Tibial artery (tissue), 4 donors: ENCODE data around the gene BHLHE23.

Source experiments
- DNase-seq, 2 donors: peaks; one replicate each; pipeline ENCODE4 v3.0.0-alpha.2; 2019
- H3K27ac ChIP-seq, 2 donors: fragments of 200-600 bp; sonication (generic) in 1 of 2; 1 replicate in 1 of 2; 2 replicates in 1 of 2; pipeline ENCODE4 v1.5.1; 2018 to 2019; ENCODE audit warnings: mild to moderate bottlenecking in 1 of 2
- H3K27me3 ChIP-seq, 2 donors: fragments of 200-600 bp; sonication (generic) in 1 of 2; one replicate each; pipeline versions ENCODE4 v1.5.1 to v1.6.0; 2016 to 2019
- H3K36me3 ChIP-seq, 3 donors: fragments of 200-600 bp; sonication (generic) in 2 of 3; one replicate each; pipeline ENCODE4 v1.5.1; 2016 to 2019; ENCODE audit warnings: mild to moderate bottlenecking in 2 of 3
- H3K4me1 ChIP-seq, 4 donors: fragments of 200-600 bp; sonication (generic) in 2 of 4; 1 replicate in 3 of 4; 2 replicates in 1 of 4; pipeline ENCODE4 v1.5.1; 2016 to 2019
- H3K4me3 ChIP-seq, 2 donors: fragments of 200-600 bp; sonication (generic) in 1 of 2; 1 replicate in 1 of 2; 2 replicates in 1 of 2; pipeline ENCODE4 v1.5.1; 2018 to 2019; ENCODE audit warnings: mild to moderate bottlenecking in 2 of 2
- H3K9me3 ChIP-seq, 3 donors: fragments of 200-600 bp; sonication (generic) in 1 of 3; one replicate each; pipeline ENCODE4 v1.5.1; 2016 to 2019
- CTCF ChIP-seq, 2 experiments: fragments of 200-600 bp in 1 of 2; fragments of 450-650 bp in 1 of 2; IDR thresholded peaks; one replicate each; pipeline ENCODE4 v1.5.1; 2017 to 2019; ENCODE audit warnings: antibody characterized with exemption in 2 of 2, mild to moderate bottlenecking in 1 of 2, moderate library complexity in 1 of 2
- intact Hi-C: fragments of 100-400 bp; cut with DNase I; formaldehyde crosslinking; loops from one replicate; pipeline ENCODE4 v1.15.0; 2023; ENCODE audit warnings: low total_unique reads

BHLHE23 gene

GRCh38 chr20:62963614-62964397, 43.0 kb downstream of the BHLHE23 start:
- intact Hi-C loops, result no loop called here
- no peak for TF ChIP-seq CTCF (IDR thresholded peaks at IDR 0.05)
- Histone ChIP-seq H3K27ac (no peak overlapping the region), H3K36me3 (peaks cover 0 to 19% (median 7%) of the 10 kb centered on the region in 3 donors), H3K4me3 (no peak overlapping the region), H3K9me3 (no peaks in the 10 kb centered on the region), H3K27me3 (no peaks in the 10 kb centered on the region), H3K4me1 (no peaks in the 10 kb centered on the region)
- no peak for DNase-seq

- H3K27ac ChIP-seq, result no peak overlapping the region
- intact Hi-C loops, result no loop called here
- H3K27me3 ChIP-seq, result no peaks in the 10 kb centered on the region
- TF ChIP-seq CTCF (IDR thresholded peaks at IDR 0.05), result no peak
- H3K4me3 ChIP-seq, result no peak overlapping the region
- peaks cover 0 to 19% (median 7%) of the 10 kb centered on the region in 3 donors for H3K36me3 ChIP-seq
- H3K9me3 ChIP-seq, result no peaks in the 10 kb centered on the region
- no peaks in the 10 kb centered on the region for H3K4me1 ChIP-seq
- no peak for DNase-seq
These were observed 43.7 kb downstream of the BHLHE23 start for GRCh38 chr20:62962891-62963613.

GRCh38 chr20:62962221-62962879, 44.4 kb downstream of the BHLHE23 start:
- intact Hi-C loops, result no loop called here
- TF ChIP-seq CTCF (IDR thresholded peaks at IDR 0.05), result no peak
- Histone ChIP-seq H3K9me3 (no peaks in the 10 kb centered on the region), H3K36me3 (peaks cover 0 to 19% (median 7%) of the 10 kb centered on the region in 3 donors), H3K27ac (no peak overlapping the region), H3K27me3 (no peaks in the 10 kb centered on the region), H3K4me3 (no peak overlapping the region), H3K4me1 (no peaks in the 10 kb centered on the region)
- no peak for DNase-seq

GRCh38 chr20:62961799-62962198, 45.0 kb downstream of the BHLHE23 start:
- no peaks in the 10 kb centered on the region for H3K27me3 ChIP-seq
- intact Hi-C loops, result no loop called here

More at GRCh38 chr20:62961799-62962198, 45.0 kb downstream of the BHLHE23 start:
- Histone ChIP-seq H3K4me1 (no peaks in the 10 kb centered on the region), H3K36me3 (peaks cover 0 to 19% (median 7%) of the 10 kb centered on the region in 3 donors), H3K27ac (no peak overlapping the region), H3K9me3 (no peaks in the 10 kb centered on the region), H3K4me3 (no peak overlapping the region)
- DNase-seq, result no peak
- TF ChIP-seq CTCF (IDR thresholded peaks at IDR 0.05), result no peak
